ENCODE results near the gene FAM156A. TPM values are rescaled to one million over a fixed set of nuclear protein-coding genes. Genes with fewer than 3 reads are reported as not detected.
"Not testable (repeated sequence)": the region's sequence is repeated elsewhere in the genome, so short reads cannot be mapped to it uniquely, and the experiment has no call there.

FAM156A gene
- total RNA-seq, result 10 to 100 TPM; 15.8 to 16.7 TPM
- long read RNA-seq, transcript FAM156A-221 (3 exons, 3,757 nt), result minor isoform, 7 of 28 reads
- long read RNA-seq, transcript FAM156A-215 (4 exons, 644 nt), result major isoform, 9 of 28 reads
- long read RNA-seq, partial matches to known transcripts, result 1 of 28 reads
- long read RNA-seq, other reads (novel, unspliced or antisense), result 8 of 28 reads

GRCh38 chrX:52958113-52958959 is at the start of gene FAM156A:
Gene FAM156A, minus strand, starts transcription at chrX:52958518. Its CDS starts 9,930 bp downstream, at chrX:52948588.
- ATAC-seq, result peak; percentile 86
- DNase-seq; intact Hi-C loops (cut with DNase I, micrococcal nuclease): not testable (repeated sequence)

- intact Hi-C loops (cut with DNase I, micrococcal nuclease), result no loop called here
- DNase-seq (no peak), ATAC-seq (no peak)
Observed at GRCh38 chrX:53005327-53005726, 47.0 kb upstream of the FAM156A start.

- intact Hi-C loops (cut with DNase I, micrococcal nuclease), result no loop called here
- DNase-seq, result no peak
Observed at GRCh38 chrX:53004811-53005210, 46.5 kb upstream of the FAM156A start.

GRCh38 chrX:53004038-53004437 is 45.7 kb upstream of the FAM156A start:
- intact Hi-C loops (cut with DNase I, micrococcal nuclease), result no loop called here
- DNase-seq (no peak), ATAC-seq (no peak)

More at GRCh38 chrX:53004811-53005210, 46.5 kb upstream of the FAM156A start:
- no peak for ATAC-seq

- DNase-seq (no peak), ATAC-seq (no peak)
- intact Hi-C loops (cut with DNase I, micrococcal nuclease), result no loop called here
Observed at GRCh38 chrX:53003111-53003510, 44.8 kb upstream of the FAM156A start.

- DNase-seq (no peak), ATAC-seq (no peak)
- intact Hi-C loops (cut with DNase I, micrococcal nuclease), result no loop called here
Observed at GRCh38 chrX:53001958-53002357, 43.6 kb upstream of the FAM156A start.

- intact Hi-C loops (cut with DNase I, micrococcal nuclease), result no loop called here
- ATAC-seq, result no peak
- DNase-seq, result no peak
Observed at GRCh38 chrX:53000447-53001135, 42.3 kb upstream of the FAM156A start.

GRCh38 chrX:52995987-52996331 is 37.6 kb upstream of the FAM156A start:
- no peak for DNase-seq
- intact Hi-C loops (cut with DNase I, micrococcal nuclease), result no loop called here
- no peak for ATAC-seq

- peak; percentile 98 for ATAC-seq
- peak; percentile 89 to 95 for DNase-seq
- intact Hi-C loops (cut with DNase I, micrococcal nuclease), result no loop called here
Observed at GRCh38 chrX:52995135-52995986, 37.0 kb upstream of the FAM156A start.

- intact Hi-C loops (cut with DNase I, micrococcal nuclease), result no loop called here
- DNase-seq, result no peak
- no peak for ATAC-seq
Observed at GRCh38 chrX:52990848-52991247, 32.5 kb upstream of the FAM156A start.

- DNase-seq, result peak; percentile 41 to 67
- intact Hi-C loops (cut with DNase I, micrococcal nuclease), result not testable (repeated sequence)
- peak; percentile 85 for ATAC-seq
Observed at GRCh38 chrX:52990011-52990631, 31.8 kb upstream of the FAM156A start.

GRCh38 chrX:52988985-52989917 is 30.9 kb upstream of the FAM156A start:
- no peak for DNase-seq
- intact Hi-C loops (cut with DNase I, micrococcal nuclease), result no loop called here
- no peak for ATAC-seq

GRCh38 chrX:52983321-52984000 is 25.1 kb upstream of the FAM156A start:
- no peak for ATAC-seq

GRCh38 chrX:52979993-52980392 is 21.7 kb upstream of the FAM156A start:
- DNase-seq (no peak), ATAC-seq (no peak)
- intact Hi-C loops (cut with DNase I, micrococcal nuclease), result no loop called here

More at GRCh38 chrX:52983321-52984000, 25.1 kb upstream of the FAM156A start:
- no peak for DNase-seq
- intact Hi-C loops (cut with DNase I, micrococcal nuclease), result no loop called here

GRCh38 chrX:52979568-52979967 is 21.2 kb upstream of the FAM156A start:
- intact Hi-C loops (cut with DNase I, micrococcal nuclease), result no loop called here
- no peak for ATAC-seq
- DNase-seq, result no peak

GRCh38 chrX:52977953-52978352 is 19.6 kb upstream of the FAM156A start:
- ATAC-seq, result no peak
- DNase-seq, result no peak
- intact Hi-C loops (cut with DNase I, micrococcal nuclease), result no loop called here

- intact Hi-C loops (cut with DNase I, micrococcal nuclease); ATAC-seq; DNase-seq: not testable (repeated sequence)
Observed at GRCh38 chrX:52975576-52975975, 17.3 kb upstream of the FAM156A start.

All from left colon (tissue), 2 donors.